ENCODE data around the gene FAM222B. TPM values are rescaled to one million over a fixed set of nuclear protein-coding genes. Genes with fewer than 3 reads are reported as not detected.

FAM222B gene
- total RNA-seq, 2 experiments from 2014 or later = 18.6 to 21.5 TPM

DNA sequence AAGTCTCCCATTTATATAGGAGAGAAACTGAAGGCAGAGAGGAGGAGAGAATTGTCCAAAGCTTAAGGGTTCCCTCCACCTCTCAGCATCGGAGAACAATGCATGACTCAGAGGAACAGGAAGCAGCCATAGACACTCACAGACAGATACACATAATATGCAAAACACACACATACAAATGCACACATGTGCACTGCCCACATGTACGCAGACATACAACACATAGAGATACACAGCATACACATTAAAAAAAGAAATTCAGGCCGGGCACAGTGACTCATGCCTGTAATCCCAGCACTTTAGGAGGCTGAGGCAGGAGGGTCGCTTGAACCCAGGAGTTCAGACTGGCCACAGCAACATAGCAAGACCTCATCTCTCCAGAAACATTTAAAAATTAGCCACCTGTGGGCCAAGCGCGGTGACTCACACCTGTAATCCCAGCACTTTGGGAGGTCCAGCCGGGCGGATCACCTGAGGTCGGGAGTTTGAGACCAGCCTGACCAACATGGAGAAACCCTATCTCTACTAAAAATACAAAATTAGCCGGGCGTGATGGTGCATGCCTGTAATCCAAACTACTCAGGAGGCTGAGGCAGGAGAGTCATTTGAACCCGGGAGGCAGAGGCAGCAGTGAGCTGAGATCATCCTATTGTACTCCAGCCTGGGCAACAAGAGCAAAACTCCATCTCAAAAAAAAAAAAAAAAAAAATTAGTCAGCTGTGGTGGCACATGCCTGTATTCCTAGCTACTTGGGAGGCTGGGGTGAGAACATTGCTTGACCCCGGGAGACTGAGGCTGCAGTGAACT lies 23.6 kb upstream of the FAM222B start:
- DNase-seq = no peak
- H3K9me3 Mint-ChIP-seq = no peaks in the 10 kb centered on the region
- intact Hi-C loops (cut with micrococcal nuclease) = no loop called here
- POLR2A ChIA-PET = no interaction called here
- no peaks in the 10 kb centered on the region for H3K36me3 Mint-ChIP-seq
- peaks cover 6% of the 10 kb centered on the region for H3K4me1 Mint-ChIP-seq (ENCODE audit: low read depth)
- no peak overlapping the region for H3K4me3 Mint-ChIP-seq
- H3K27ac Mint-ChIP-seq = no peak overlapping the region
- H3K27me3 Mint-ChIP-seq = no peaks in the 10 kb centered on the region
- CTCF ChIA-PET = interaction anchor here (1.1 kb wide), 1 partner anchor 50 kb away, joined by 3 read pairs; no protein-coding TSS in a partner anchor

DNA sequence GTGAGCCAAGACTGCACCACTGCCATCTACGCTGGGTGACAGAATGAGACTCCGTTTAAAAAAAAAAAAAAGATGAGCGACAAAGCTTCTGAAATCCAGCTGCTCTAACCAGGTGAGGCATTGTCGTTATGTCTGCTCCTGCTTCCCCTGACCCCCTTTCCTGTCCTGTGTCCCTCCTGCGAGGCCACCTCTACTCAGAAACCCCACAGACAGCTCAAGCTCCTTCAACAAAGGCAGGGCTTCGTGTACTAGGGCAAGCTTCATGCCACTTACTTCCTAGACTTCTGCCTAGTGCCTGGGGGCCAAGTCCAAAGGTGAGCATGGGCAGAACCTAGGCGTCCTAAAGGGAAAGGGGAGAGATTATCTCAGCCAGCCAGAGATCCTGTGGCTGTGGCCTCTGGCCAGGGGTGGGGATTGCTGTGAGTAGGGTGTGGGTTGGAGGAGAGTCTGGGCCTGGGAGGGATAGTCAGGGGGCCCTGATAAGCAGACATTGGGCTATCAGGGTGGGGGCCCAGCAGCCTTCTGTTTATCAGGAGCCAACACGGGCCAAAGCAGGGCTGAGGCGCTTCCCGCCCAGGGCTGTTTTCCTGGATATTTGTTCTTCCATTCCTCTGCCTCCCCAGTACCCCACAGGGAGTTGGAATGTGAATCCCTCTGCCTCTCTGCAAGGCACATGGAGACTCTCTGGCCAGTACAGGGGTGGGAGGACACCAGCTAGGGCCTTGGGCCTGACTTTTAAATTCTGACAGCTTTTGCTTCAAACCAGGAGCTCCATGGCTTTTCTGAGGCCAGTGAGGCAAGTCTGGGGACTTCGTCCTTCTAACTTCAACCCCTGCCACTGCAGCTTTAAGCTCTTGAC lies 22.6 kb upstream of the FAM222B start:
- DNase-seq = no peak
- POLR2A ChIA-PET = no interaction called here
- intact Hi-C loops (cut with micrococcal nuclease) = no loop called here
- peaks cover 3% of the 10 kb centered on the region for H3K4me1 Mint-ChIP-seq (ENCODE audit: low read depth)
- H3K27ac Mint-ChIP-seq = no peak overlapping the region
- H3K27me3 Mint-ChIP-seq = no peaks in the 10 kb centered on the region
- H3K36me3 Mint-ChIP-seq = peaks cover 3% of the 10 kb centered on the region
- H3K4me3 Mint-ChIP-seq = no peak overlapping the region
- CTCF ChIA-PET = interaction anchor here (0.6 to 1.1 kb wide), 2 partner anchors 50 to 88 kb away, joined by 3 read pairs; no protein-coding TSS in a partner anchor
- no peaks in the 10 kb centered on the region for H3K9me3 Mint-ChIP-seq

DNA sequence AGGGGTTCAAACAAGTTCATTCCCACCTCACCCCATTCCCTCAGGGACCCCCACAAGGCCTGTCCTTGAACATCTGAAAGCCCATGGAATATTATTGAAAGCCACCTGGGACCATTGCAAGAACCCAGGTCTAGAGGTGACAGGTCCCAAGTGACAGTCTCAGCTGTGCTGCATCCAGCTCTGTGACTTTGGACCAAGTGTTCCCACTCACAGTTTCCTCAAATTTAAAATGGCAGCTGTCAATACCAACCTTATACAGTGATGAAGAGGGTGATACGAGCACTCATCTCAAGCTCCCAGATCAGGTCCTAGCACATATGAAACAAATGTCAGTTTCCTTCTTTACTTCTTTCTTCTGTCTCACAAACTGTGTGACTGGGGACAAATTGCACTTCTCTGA lies 21.4 kb upstream of the FAM222B start:
- intact Hi-C loops (cut with micrococcal nuclease) = no loop called here
- Mint-ChIP-seq H3K4me1 (ENCODE audit: low read depth) (peaks cover 3% of the 10 kb centered on the region), H3K27me3 (no peaks in the 10 kb centered on the region), H3K27ac (no peak overlapping the region), H3K4me3 (no peak overlapping the region), H3K36me3 (peaks cover 7% of the 10 kb centered on the region), H3K9me3 (no peaks in the 10 kb centered on the region)
- ChIA-PET CTCF (interaction anchor here (1.6 kb wide), 2 partner anchors 14 to 100 kb away, joined by 3 to 8 read pairs; no protein-coding TSS in a partner anchor), POLR2A (no interaction called here)
- no peak for DNase-seq

DNA sequence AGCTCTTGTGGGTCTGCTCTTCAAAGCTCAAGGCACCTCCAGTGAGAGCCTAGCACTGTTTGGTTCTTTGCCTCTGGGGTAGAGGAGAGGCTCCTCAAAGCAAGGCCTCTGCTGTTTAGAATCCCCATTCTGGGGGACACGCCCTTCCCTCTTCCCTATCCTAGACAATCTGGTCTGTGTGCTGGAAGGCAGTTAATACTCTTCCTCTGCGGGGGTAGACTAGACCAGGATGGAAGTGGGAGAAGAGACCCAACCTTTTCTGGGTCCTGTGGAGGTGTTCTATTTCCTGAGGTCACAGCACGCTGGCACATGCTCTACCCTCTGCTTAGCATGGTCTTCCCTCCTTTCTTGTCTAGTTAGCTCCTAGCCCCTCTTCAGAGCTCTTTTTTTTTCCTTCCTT lies 20.0 kb upstream of the FAM222B start:
- Mint-ChIP-seq H3K9me3 (no peaks in the 10 kb centered on the region), H3K4me3 (no peak overlapping the region), H3K27ac (no peak overlapping the region), H3K4me1 (ENCODE audit: low read depth) (peaks cover 9% of the 10 kb centered on the region), H3K36me3 (peaks cover 17% of the 10 kb centered on the region), H3K27me3 (no peaks in the 10 kb centered on the region)
- CTCF ChIA-PET = interaction anchor here (1.6 kb wide), 1 partner anchor 13 kb away, joined by 8 read pairs; no protein-coding TSS in a partner anchor
- POLR2A ChIA-PET = interaction anchor here (1.3 kb wide), 1 partner anchor 13 kb away, joined by 3 read pairs; no protein-coding TSS in a partner anchor
- DNase-seq = no peak
- intact Hi-C loops (cut with micrococcal nuclease) = no loop called here

DNA sequence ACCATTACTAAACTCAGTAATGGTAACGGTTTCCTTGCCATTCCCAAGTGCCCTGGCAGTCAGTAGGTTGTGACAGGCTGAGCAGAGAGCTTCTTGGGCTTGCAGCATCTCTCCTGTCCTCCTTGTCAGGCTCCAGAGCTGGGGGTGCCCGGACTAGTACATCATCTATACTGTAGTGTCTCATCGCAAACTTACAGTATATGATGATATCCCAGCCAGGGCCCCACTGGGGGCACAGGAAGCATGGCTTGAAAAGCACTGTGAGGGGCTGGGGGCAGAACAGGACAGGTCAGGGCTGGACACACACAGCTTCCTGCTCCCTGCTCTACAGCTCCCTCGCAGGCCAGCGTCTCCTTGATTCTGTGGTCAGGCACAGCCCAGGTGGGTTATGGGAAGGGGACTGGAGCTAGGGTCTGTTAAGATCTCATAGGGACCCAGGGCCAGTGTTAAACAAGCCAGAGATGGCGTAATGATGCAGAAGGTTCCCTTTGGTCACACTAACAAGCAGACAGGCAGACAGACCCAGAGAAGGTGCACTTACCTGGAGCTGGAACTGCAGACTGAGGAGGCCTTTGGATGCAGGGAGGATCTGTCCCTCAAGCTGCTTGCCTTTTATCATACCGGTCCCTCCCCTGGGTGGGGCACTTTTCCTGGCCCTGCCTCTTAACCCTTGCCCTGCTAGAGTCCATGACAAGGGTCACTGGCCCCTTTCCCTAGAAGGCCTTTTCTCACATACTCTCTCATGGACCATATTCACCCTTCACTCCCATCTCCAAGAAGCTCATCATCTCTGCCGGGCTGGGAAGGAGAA lies 19.0 kb upstream of the FAM222B start:
- no peak for DNase-seq
- Mint-ChIP-seq H3K27me3 (no peaks in the 10 kb centered on the region), H3K27ac (no peak overlapping the region), H3K9me3 (no peaks in the 10 kb centered on the region), H3K4me1 (ENCODE audit: low read depth) (peaks cover 13% of the 10 kb centered on the region), H3K36me3 (peaks cover 18% of the 10 kb centered on the region), H3K4me3 (no peak overlapping the region)
- CTCF ChIA-PET = no interaction called here
- intact Hi-C loops (cut with micrococcal nuclease) = no loop called here
- POLR2A ChIA-PET = interaction anchor here (0.6 kb wide), 1 partner anchor 14 kb away, joined by 3 read pairs; no protein-coding TSS in a partner anchor

DNA sequence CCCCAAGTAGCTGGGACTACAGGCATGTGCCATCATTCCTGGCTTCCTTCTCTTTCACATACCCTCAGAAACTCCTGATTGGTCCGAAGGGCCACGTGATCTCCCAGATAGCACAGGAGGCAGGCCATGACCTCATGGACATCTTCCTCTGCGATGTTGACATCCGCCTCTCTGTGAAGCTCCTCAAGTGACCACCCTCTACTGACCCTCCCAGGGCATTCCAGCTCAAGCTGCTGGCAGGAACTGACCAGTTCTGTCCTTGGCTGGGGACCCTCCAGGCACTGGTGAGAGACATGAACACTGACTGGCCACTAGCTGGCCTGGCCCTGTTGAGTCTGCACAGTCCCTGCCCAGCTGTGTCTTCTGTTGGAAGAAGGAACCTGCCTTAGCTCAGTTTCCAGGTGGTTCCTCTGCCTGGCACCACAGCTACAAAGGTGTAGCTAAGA lies 17.8 kb upstream of the FAM222B start:
- no peaks in the 10 kb centered on the region for H3K27me3 Mint-ChIP-seq
- POLR2A ChIA-PET = no interaction called here

DNA sequence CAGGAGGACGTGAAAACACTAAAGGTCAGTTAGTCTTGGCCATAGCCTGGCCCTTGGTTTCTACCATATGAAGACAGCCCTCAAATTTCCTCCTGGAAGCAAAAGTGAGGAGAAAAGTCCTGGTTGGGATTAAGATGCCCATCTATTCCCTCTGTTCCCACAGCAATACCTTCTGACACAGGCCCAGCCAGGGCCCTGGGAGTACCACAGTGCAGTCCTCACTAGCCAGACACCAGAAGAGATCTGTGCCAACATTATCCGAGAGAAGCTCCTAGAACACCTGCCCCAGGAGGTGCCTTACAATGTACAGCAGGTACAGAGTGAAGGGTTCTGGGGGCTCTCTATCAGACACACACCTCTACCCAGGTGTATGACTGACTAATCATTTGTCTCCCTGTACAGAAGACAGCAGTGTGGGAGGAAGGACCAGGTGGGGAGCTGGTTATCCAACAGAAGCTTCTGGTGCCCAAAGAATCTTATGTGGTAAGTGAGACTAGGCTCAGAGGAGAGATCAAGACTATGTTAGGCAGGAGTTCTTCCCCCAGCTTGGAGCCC lies 16.3 kb upstream of the FAM222B start:
- intact Hi-C loops (cut with micrococcal nuclease) = no loop called here
- ChIA-PET CTCF (interaction anchor here (1.1 to 1.3 kb wide), 4 partner anchors 9 to 43 kb away, joined by 3 read pairs; no protein-coding TSS in a partner anchor), POLR2A (no interaction called here)
- DNase-seq = no peak
- H3K27ac Mint-ChIP-seq = no peak overlapping the region
- peaks cover 18% of the 10 kb centered on the region for H3K36me3 Mint-ChIP-seq
- H3K27me3 Mint-ChIP-seq = no peaks in the 10 kb centered on the region
- H3K9me3 Mint-ChIP-seq = no peaks in the 10 kb centered on the region
- peaks cover 23% of the 10 kb centered on the region for H3K4me1 Mint-ChIP-seq (ENCODE audit: low read depth)
- H3K4me3 Mint-ChIP-seq = no peak overlapping the region

More for the DNA sequence above, 17.8 kb upstream of the FAM222B start:
- CTCF ChIA-PET = interaction anchor here (1.2 kb wide), 1 partner anchor 11 kb away, joined by 6 read pairs; no protein-coding TSS in a partner anchor
- H3K9me3 Mint-ChIP-seq = no peaks in the 10 kb centered on the region
- H3K4me1 Mint-ChIP-seq (ENCODE audit: low read depth) = peaks cover 18% of the 10 kb centered on the region
- no peak for DNase-seq
- H3K27ac Mint-ChIP-seq = no peak overlapping the region
- H3K36me3 Mint-ChIP-seq = peaks cover 18% of the 10 kb centered on the region
- H3K4me3 Mint-ChIP-seq = no peak overlapping the region
- intact Hi-C loops (cut with micrococcal nuclease) = no loop called here

DNA sequence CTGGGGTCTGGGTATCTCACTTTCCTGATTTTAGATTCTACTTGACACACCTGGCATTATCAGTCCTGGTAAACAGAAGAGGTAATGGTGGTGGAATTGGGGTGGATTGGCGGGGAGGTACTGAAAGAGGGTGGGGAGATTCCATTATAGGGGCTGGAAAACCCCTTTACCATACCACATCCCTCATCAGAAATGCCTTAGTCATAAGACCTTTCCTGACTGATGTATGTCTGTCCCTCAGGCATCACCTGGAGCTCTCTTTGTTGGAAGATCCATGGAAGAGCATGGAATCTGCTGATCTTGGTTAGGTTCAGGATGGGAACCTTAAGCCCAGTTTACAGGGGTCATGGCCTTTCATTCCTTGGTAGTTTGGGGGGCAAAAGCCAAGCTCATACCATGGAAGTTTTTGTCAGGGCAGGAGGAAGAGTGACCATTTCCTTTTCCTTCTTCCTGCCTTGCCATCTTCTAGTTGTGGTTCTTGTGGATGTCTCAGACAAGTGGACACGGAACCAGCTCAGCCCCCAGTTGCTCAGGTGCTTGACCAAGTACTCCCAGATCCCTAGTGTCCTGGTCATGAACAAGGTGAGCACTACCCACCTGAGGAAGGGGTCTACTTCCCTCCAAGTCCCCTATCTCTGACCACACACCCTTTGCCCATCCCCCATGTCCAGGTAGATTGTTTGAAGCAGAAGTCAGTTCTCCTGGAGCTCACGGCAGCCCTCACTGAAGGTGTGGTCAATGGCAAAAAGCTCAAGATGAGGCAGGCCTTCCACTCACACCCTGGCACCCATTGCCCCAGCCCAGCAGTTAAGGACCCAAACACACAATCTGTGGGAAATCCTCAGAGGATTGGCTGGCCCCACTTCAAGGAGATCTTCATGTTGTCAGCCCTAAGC lies 15.6 kb upstream of the FAM222B start:
- peaks cover 18% of the 10 kb centered on the region for H3K36me3 Mint-ChIP-seq
- H3K9me3 Mint-ChIP-seq = no peaks in the 10 kb centered on the region
- intact Hi-C loops (cut with micrococcal nuclease) = no loop called here
- no peak overlapping the region for H3K4me3 Mint-ChIP-seq
- CTCF ChIA-PET = interaction anchor here (0.6 to 1.3 kb wide), 5 partner anchors 8 to 44 kb away, joined by 3 read pairs; no protein-coding TSS in a partner anchor
- peaks cover 23% of the 10 kb centered on the region for H3K4me1 Mint-ChIP-seq (ENCODE audit: low read depth)
- POLR2A ChIA-PET = interaction anchor here (0.7 kb wide), 2 partner anchors 13 to 40 kb away, joined by 3 to 4 read pairs; no protein-coding TSS in a partner anchor
- peak overlapping the region; percentile 75 for H3K27ac Mint-ChIP-seq
- DNase-seq = no peak
- H3K27me3 Mint-ChIP-seq = no peaks in the 10 kb centered on the region

DNA sequence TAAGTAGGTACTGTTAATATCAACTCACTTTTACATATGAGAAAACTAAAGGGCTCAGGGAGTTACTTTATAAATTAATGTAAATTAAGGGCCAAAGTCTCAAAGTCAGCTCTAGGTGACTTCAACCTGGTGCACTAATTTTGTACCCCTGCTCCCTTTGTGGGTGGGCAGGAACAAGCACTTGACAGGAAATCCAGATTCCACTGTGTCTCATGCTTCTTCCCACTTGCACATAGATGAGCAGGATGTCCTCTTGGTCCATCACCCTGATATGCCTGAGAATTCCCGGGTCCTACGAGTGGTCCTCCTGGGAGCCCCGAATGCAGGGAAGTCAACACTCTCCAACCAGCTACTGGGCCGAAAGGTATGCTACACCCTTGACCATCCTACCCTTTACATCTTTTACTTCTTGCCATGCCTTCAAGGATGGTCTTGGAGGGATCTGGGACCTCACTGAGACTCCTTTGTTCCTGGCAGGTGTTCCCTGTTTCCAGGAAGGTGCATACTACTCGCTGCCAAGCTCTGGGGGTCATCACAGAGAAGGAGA lies 13.5 kb upstream of the FAM222B start:
- DNase-seq = no peak
- Mint-ChIP-seq H3K36me3 (peaks cover 18% of the 10 kb centered on the region), H3K4me3 (peak overlapping the region; percentile 81), H3K4me1 (ENCODE audit: low read depth) (peaks cover 23% of the 10 kb centered on the region), H3K9me3 (no peaks in the 10 kb centered on the region), H3K27ac (no peak overlapping the region), H3K27me3 (no peaks in the 10 kb centered on the region)
- ChIA-PET CTCF (interaction anchor here (0.6 to 0.7 kb wide), 2 partner anchors 29 to 97 kb away, joined by 3 read pairs; no protein-coding TSS in a partner anchor), POLR2A (interaction anchor here (0.6 to 2.2 kb wide), 3 partner anchors 12 to 211 kb away, joined by 3 to 7 read pairs (median 4); no protein-coding TSS in a partner anchor)
- intact Hi-C loops (cut with micrococcal nuclease) = no loop called here

DNA sequence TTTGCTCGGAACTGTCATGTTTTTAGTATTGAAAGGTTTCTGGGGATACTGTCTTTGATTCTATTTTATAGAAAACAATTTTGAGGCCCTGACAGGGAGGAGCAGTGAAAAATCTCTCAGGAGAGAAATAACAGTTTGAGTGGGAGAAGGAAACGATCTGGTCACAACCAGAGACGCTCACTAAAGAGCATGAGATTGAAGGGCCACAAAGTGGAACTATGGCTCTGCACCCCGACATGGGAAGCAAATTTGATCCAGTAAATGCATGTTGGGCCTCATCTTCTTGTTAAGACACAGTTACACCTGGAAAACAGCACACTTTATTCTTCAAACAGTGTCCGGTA lies 12.7 kb upstream of the FAM222B start:
- peaks cover 23% of the 10 kb centered on the region for H3K4me1 Mint-ChIP-seq (ENCODE audit: low read depth)
- peak overlapping the region; percentile 81 for H3K4me3 Mint-ChIP-seq
- no peak for DNase-seq
- no peaks in the 10 kb centered on the region for H3K27me3 Mint-ChIP-seq
- intact Hi-C loops (cut with micrococcal nuclease) = loop anchor here (2.0 kb wide), 2 partner anchors 15 to 97 kb away; no protein-coding TSS in a partner anchor
- H3K9me3 Mint-ChIP-seq = no peaks in the 10 kb centered on the region
- H3K36me3 Mint-ChIP-seq = peaks cover 16% of the 10 kb centered on the region
- peak overlapping the region; percentile 86 for H3K27ac Mint-ChIP-seq
- POLR2A ChIA-PET = interaction anchor here (1.0 to 2.2 kb wide), 2 partner anchors 20 to 47 kb away, joined by 3 to 7 read pairs; no protein-coding TSS in a partner anchor
- CTCF ChIA-PET = interaction anchor here (0.6 to 0.7 kb wide), 2 partner anchors 30 to 47 kb away, joined by 3 read pairs; partner anchors contain the start of gene DHRS13

Measured in activated CD4-positive, alpha-beta memory T cell treated with anti-CD3 and anti-CD28 coated beads for 36 hours (primary cell).